Activated CD8-positive, alpha-beta memory T cell treated with anti-CD3 and anti-CD28 coated beads, Interleukin-2, amount 50 U/mL, for 24 hours (primary cell): ENCODE measurements around the gene SMIM41.
"Not testable (repeated sequence)": the region's sequence is repeated elsewhere in the genome, so short reads cannot be mapped to it uniquely, and the experiment has no call there.

Source experiments
- DNase-seq: peaks from one replicate; pipeline ENCODE4 v3.0.0-alpha.2; 2020; ENCODE audit errors: extremely low read depth

The SMIM41 gene

GRCh38 chr12:52085682-52086180 lies 6.2 kb downstream of the SMIM41 start:
- no peak for DNase-seq

GRCh38 chr12:52086366-52086765 lies 6.9 kb downstream of the SMIM41 start:
- no peak for DNase-seq

GRCh38 chr12:52086944-52087835 lies 7.7 kb downstream of the SMIM41 start:
- DNase-seq: no peak

GRCh38 chr12:52087961-52088820 lies 8.7 kb downstream of the SMIM41 start:
- no peak for DNase-seq

- DNase-seq: no peak
These were observed 10.0 kb downstream of the SMIM41 start for GRCh38 chr12:52089491-52089890.

GRCh38 chr12:52090291-52090690 lies 10.8 kb downstream of the SMIM41 start:
- no peak for DNase-seq

GRCh38 chr12:52091061-52091460 lies 11.6 kb downstream of the SMIM41 start:
- no peak for DNase-seq

- DNase-seq: no peak
These were observed 12.4 kb downstream of the SMIM41 start for GRCh38 chr12:52091869-52092268.

GRCh38 chr12:52093346-52093745 lies 13.8 kb downstream of the SMIM41 start:
- no peak for DNase-seq

GRCh38 chr12:52096332-52097044 lies 17.0 kb downstream of the SMIM41 start:
- DNase-seq: no peak

GRCh38 chr12:52097045-52097666 lies 17.7 kb downstream of the SMIM41 start:
- DNase-seq: no peak

- DNase-seq: not testable (repeated sequence)
These were observed 25.1 kb downstream of the SMIM41 start for GRCh38 chr12:52104431-52105089.

GRCh38 chr12:52116222-52117125 lies 37.0 kb downstream of the SMIM41 start:
- DNase-seq: peak; percentile 30

GRCh38 chr12:52117806-52118475 lies 38.4 kb downstream of the SMIM41 start:
- DNase-seq: not testable (repeated sequence)

- peak; percentile 4 for DNase-seq
These were observed 40.1 kb downstream of the SMIM41 start for GRCh38 chr12:52119398-52120254.

GRCh38 chr12:52120951-52121823 lies 41.7 kb downstream of the SMIM41 start:
- no peak for DNase-seq
